Cortex of kidney (tissue), 1 donor: ENCODE measurements around the gene MAIP1.
A peak's percentile ranks its signal among the peaks of the same experiment; 100 is the strongest.
"Not testable (repeated sequence)": the region's sequence is repeated elsewhere in the genome, so short reads cannot be mapped to it uniquely, and the experiment has no call there.

Source experiments
- DNase-seq: peaks from one replicate; lab custom pipeline; 2025; lab: John Stamatoyannopoulos, UW

MAIP1 gene, protein sequence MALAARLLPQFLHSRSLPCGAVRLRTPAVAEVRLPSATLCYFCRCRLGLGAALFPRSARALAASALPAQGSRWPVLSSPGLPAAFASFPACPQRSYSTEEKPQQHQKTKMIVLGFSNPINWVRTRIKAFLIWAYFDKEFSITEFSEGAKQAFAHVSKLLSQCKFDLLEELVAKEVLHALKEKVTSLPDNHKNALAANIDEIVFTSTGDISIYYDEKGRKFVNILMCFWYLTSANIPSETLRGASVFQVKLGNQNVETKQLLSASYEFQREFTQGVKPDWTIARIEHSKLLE

GRCh38 chr2:199955339-199956061, at the start of gene MAIP1, which contains the start of gene TYW5:
MAIP1 (plus strand) TSS chr2:199955582; CDS start chr2:199955799, 217 bp downstream.
TYW5 (minus strand) TSS chr2:199955491; CDS start chr2:199955470, 21 bp downstream.
- DNase-seq, result peak; percentile 75

DNA sequence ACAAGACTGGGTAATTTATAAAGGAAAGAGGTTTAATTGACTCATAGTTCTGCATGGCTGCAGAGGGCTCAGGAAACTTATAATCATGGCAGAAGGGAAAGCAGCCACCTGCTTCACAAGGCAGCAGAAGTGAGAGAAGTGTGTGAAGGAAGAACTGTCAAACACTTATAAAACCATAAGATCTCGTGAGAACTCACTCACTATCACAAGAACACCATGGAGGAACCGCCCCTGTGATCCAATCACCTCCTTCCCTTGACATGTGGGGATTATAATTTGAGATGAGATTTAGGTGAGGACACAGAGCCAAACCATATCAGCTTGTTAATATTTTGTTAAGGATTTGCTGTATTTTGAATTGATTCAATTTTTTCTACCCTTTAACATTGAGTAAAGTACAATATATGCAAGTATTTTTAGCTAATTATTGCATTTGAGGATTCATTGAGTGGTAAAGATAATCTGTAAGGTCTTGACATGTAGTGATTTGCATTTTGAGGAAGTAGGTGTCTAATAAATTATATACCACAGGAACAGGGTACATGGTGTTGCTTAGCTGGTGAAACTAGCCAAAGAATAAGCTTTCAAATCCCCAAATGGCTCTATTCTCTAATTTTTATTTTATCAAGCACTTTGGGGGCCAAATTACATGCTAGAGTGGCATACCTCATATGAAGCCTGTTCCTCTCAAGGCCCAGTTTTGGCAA, 48.2 kb upstream of the MAIP1 start:
- no peak for DNase-seq

DNA sequence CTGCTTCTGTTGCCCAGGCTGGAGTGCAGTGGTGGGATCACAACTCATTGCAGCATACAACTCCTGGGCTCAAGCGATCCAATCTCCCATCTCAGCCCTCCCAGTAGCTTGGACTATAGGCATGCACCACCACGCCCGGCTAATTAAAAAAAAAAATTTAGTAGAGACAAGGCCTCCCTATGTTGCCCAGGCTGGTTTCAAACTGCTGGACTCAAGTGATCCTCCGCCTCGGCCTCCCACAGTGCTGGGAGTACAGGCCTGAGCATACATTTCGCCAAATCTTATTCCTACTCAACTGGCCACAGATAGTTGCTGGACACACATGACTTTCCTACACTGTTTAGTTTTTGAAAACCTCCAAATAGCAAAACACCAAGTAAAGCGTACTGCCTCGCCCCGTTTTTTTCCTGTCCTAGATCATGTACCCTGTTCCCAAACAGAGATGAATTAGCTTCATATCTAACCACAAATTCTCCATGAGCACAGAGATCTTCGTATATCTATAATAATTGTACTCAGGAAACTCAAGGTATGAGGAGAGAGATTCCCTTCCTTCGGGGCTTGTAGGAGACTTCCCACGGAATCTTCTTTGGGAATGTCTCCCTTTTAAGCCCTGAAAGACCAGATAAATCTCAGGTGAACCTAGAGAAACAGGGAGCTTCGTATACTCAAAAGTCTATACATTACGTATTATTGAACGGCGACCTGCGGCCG, 44.9 kb upstream of the MAIP1 start:
- no peak for DNase-seq

GRCh38 chr2:199911052-199911876, 44.1 kb upstream of the MAIP1 start, which contains the start of gene C2orf69:
C2orf69 (plus strand) TSS chr2:199911293; CDS start chr2:199911439, 146 bp downstream.
- DNase-seq, result no peak

- DNase-seq, result no peak
Measured at GRCh38 chr2:199911877-199912161, 43.6 kb upstream of the MAIP1 start.

- not testable (repeated sequence) for DNase-seq
Measured at GRCh38 chr2:199912553-199913114, 42.7 kb upstream of the MAIP1 start.

DNA sequence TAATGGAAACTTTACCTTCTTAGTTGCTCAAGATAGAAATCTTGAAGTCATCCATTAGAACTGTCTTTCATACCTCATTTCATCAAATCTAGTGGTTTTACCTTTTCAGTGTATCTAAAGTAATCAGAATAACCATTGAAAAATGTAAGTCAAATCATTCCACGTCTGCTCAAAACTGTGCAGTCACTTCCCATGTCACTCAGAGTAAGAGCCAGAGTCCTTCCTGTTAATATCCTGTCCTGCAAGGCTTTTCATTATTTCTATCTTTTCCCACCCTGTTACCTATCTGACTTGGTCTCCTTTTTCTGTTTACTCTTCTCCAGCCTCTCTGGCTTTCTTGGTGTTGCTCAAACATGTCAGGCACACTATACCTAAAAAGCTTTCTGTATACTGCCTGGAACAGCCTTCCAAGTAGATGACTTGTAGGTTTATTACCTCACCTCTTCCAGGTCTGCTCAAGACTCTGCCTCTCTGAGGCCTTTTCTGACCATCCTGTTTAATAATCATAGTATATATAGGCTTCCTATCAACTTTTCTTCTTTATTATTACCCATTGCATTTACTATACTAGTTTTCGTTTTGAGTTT, 40.9 kb upstream of the MAIP1 start:
- no peak for DNase-seq

DNA sequence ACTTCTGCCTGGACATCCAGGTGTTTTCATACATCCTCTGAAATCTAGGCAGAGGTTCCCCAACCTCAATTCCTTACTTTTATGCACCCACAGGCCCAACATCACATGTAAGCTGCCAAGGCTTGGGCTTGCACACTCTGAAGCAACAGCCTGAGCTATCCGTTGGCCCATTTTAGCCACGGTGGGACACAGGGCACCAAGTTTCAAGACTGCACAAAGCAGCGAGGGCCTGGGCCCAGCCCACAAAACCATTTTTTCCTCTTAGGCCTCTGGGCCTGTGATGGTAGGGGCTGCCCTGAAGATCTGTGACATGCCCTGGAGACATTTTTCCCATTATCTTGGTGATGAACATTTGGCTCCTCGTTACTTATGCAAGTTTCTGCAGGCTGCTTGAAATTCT, 38.4 kb upstream of the MAIP1 start:
- DNase-seq, result no peak

GRCh38 chr2:199922856-199923255, 32.5 kb upstream of the MAIP1 start:
- no peak for DNase-seq

GRCh38 chr2:199923924-199924323, 31.5 kb upstream of the MAIP1 start:
- DNase-seq, result no peak

DNA sequence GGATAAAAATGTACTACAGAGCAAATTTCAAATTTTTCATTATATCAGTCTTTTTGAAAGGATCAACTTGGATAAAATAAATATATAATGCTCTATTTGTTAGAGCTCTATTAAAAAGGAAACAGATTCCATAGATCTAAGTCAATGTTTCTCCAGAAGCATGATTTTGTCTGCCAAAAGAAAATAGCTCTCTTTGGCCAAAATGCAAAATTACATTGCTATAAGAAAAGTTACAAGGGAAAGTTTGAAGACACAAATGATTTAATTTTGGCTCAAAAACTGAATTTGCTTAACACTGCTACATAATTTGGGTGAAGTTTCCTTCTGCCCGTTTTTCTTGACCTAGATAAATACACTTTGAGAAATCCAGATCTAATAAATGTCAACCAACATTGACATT, 28.6 kb upstream of the MAIP1 start:
- DNase-seq, result no peak

DNA sequence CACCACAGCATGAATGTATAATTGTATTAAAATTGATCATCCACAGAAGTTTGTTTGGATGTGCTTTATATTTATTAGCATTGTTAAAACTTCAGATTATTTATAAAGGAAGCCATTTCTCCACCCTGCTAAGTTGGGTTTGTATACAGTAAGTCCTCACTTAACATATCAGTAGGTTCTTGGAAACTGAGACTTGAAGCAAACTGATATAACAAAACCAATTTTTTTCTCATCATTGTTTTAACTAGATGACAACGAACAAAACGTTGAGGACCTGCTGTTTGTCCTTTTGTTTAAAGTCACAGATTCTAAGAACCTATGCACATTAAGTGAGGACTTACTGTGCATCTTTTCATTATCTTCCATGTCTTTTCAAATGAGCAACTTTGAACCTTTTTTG, 27.2 kb upstream of the MAIP1 start:
- DNase-seq, result no peak

DNA sequence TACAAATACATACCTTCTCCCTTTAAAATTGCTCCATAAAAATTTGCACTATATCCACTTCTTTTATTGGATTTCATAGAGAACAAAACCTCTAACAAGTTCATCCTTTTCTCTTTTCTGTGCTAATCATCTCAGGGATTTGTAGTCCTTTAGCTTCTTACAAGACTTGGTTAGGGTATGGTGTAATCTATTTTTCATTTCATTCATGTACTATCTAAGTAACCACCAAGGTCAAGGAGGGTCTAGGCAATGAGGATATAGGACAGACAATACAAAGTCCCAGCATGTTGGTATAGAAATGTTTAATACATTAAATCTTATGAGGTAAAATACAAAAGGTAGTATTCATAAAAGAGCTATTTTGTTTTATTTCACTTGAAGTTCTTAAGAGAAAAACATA, 26.8 kb upstream of the MAIP1 start:
- no peak for DNase-seq

- no peak for DNase-seq
Measured at GRCh38 chr2:199929262-199929661, 26.1 kb upstream of the MAIP1 start.

GRCh38 chr2:199932312-199932855, 23.0 kb upstream of the MAIP1 start:
- DNase-seq, result no peak

GRCh38 chr2:199933466-199933865, 21.9 kb upstream of the MAIP1 start:
- no peak for DNase-seq

DNA sequence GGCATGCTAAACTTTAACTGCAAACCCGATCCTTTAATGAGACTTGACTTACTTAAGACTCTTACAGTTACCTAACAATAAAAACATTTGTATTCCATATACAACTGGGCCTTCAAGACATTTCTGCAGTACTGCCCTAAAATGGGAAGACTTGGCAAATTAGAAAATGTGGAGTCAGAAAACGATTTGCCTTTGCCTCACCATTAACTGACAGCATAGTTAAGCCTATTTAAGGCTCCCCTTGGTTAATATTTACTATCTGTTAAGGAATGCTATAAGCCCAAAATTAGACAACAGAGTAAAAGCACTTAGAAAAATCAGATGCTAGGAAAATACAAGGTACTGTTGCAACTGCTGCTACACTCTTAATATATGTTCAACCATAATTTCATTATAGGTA, 18.8 kb upstream of the MAIP1 start:
- DNase-seq, result no peak

GRCh38 chr2:199940373-199940772, 15.0 kb upstream of the MAIP1 start:
- no peak for DNase-seq

DNA sequence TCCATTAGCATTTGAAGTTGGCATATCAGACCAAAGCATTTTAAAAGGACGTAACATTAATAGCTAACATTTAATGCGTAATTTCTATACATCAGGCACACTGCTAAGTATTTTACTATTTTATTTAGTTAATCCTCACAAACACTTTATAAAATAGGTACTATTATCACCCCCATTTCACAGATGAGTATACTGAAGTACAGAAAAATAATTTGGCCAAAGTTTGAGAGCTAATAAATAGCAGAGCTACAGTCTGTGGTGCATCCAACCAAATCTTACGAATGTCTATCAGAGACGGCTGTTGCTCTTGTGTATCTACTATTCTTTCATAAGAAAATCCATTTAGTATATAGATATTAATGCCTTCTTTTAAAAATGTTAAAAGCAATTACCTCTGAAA, 12.0 kb upstream of the MAIP1 start:
- DNase-seq, result no peak

DNA sequence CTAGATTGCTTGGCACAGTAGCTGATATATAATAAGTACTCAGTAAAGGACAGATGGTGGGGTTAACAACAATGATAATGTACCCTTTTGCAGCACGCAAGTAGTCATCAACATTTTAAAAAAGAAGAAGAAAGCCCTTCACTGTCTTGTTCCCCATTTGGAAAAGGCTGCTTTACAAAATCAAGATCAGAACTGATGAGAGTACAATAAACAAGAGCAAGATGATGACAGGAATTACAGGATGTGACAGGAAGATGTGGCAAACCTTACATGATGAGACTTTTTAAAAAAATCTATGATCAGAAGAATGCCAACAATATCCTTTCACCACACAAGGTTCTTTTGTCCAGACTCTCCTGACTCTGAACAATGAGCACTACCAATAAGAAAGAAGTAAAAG, 9.2 kb upstream of the MAIP1 start:
- no peak for DNase-seq
